Neural crest cell (in vitro differentiated cells): ENCODE data around the gene PIM1. TPM values are rescaled to one million over a fixed set of nuclear protein-coding genes. Genes with fewer than 3 reads are reported as not detected.
A peak's percentile ranks its signal among the peaks of the same experiment; 100 is the strongest.

Experiments
- DNase-seq: peaks from one replicate; pipeline ENCODE4 v3.0.0; 2021; ENCODE audit warnings: low read depth, mixed read lengths, low spot score
- H3K27ac Mint-ChIP-seq: one replicate; pipeline ENCODE4 v1.8.0; 2021; ENCODE audit warnings: mild to moderate bottlenecking, mixed read lengths; ENCODE audit not compliant: unreplicated experiment
- H3K27me3 Mint-ChIP-seq: 2 replicates; pipeline ENCODE4 v1.8.0; 2021; ENCODE audit warnings: low read depth, mild to moderate bottlenecking, mixed read lengths
- H3K36me3 Mint-ChIP-seq: 2 replicates; pipeline ENCODE4 v1.8.0; 2021; ENCODE audit warnings: low read depth, mild to moderate bottlenecking, mixed read lengths
- H3K4me1 Mint-ChIP-seq: 2 replicates; pipeline ENCODE4 v1.8.0; 2021; ENCODE audit warnings: mixed read lengths
- H3K4me3 Mint-ChIP-seq: one replicate; pipeline ENCODE4 v1.8.0; 2021; ENCODE audit warnings: mild to moderate bottlenecking, mixed read lengths
- H3K9me3 Mint-ChIP-seq: 2 replicates; pipeline ENCODE4 v1.8.0; 2021; ENCODE audit warnings: mixed read lengths
- total RNA-seq: library from RNA; stranded (reverse); gene quantifications from 2 replicates; pipeline ENCODE4 v1.2.1, GENCODE V29; 2021
- TF ChIP-seq, protein P1 (sequence below): fragments of 200-600 bp; sonication (generic); conservative IDR thresholded peaks from 2 replicates; pipeline ENCODE4 v1.5.0; 2021; ENCODE audit warnings: antibody characterized with exemption, mild to moderate bottlenecking

The PIM1 gene
- total RNA-seq, 1 donor from 2014 or later: 9.1 TPM

DNA sequence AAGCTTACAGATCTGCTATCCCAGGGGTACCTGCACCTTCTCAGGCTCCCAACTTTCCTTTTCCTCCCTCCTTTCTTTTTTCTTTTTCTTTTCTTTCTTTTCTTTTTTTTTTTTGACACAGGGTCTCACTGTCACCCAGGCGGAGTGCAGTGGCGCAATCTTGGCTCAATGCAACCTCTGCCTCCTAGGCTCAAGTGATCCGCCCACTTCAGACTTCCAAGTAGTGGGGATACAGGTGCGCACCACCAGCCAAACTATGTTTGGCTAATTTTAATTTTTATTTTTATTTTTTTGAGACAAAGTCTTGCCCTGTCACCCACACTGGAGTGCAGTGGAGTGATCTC lies 36.0 kb downstream of the PIM1 start:
- Mint-ChIP-seq H3K9me3 (no peaks in the 10 kb centered on the region), H3K4me1 (no peaks in the 10 kb centered on the region), H3K4me3 (no peak overlapping the region), H3K27ac (no peak overlapping the region), H3K36me3 (no peaks in the 10 kb centered on the region), H3K27me3 (peaks cover 2% of the 10 kb centered on the region)
- no peak for DNase-seq
- TF ChIP-seq, protein P1, sequence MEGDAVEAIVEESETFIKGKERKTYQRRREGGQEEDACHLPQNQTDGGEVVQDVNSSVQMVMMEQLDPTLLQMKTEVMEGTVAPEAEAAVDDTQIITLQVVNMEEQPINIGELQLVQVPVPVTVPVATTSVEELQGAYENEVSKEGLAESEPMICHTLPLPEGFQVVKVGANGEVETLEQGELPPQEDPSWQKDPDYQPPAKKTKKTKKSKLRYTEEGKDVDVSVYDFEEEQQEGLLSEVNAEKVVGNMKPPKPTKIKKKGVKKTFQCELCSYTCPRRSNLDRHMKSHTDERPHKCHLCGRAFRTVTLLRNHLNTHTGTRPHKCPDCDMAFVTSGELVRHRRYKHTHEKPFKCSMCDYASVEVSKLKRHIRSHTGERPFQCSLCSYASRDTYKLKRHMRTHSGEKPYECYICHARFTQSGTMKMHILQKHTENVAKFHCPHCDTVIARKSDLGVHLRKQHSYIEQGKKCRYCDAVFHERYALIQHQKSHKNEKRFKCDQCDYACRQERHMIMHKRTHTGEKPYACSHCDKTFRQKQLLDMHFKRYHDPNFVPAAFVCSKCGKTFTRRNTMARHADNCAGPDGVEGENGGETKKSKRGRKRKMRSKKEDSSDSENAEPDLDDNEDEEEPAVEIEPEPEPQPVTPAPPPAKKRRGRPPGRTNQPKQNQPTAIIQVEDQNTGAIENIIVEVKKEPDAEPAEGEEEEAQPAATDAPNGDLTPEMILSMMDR: no peak

- no peak for DNase-seq
- no peaks in the 10 kb centered on the region for H3K4me1 Mint-ChIP-seq
- peaks cover 2% of the 10 kb centered on the region for H3K27me3 Mint-ChIP-seq
- H3K27ac Mint-ChIP-seq: no peak overlapping the region
- no peaks in the 10 kb centered on the region for H3K36me3 Mint-ChIP-seq
- no peaks in the 10 kb centered on the region for H3K9me3 Mint-ChIP-seq
- no peak overlapping the region for H3K4me3 Mint-ChIP-seq
- TF ChIP-seq, protein P1: no peak
These were observed 36.7 kb downstream of the PIM1 start for GRCh38 chr6:37206622-37207021.

- H3K27me3 Mint-ChIP-seq: peaks cover 2% of the 10 kb centered on the region
- TF ChIP-seq, protein P1: peak; percentile 72
- no peak overlapping the region for H3K4me3 Mint-ChIP-seq
- H3K9me3 Mint-ChIP-seq: no peaks in the 10 kb centered on the region
- no peaks in the 10 kb centered on the region for H3K36me3 Mint-ChIP-seq
- H3K4me1 Mint-ChIP-seq: no peaks in the 10 kb centered on the region
- DNase-seq: peak; percentile 65
- peak overlapping the region; percentile 44 for H3K27ac Mint-ChIP-seq
These were observed 38.0 kb downstream of the PIM1 start for GRCh38 chr6:37207903-37208456.

GRCh38 chr6:37208793-37209192 lies 38.8 kb downstream of the PIM1 start:
- Mint-ChIP-seq H3K36me3 (no peaks in the 10 kb centered on the region), H3K27me3 (peaks cover 2% of the 10 kb centered on the region), H3K4me3 (no peak overlapping the region), H3K4me1 (no peaks in the 10 kb centered on the region), H3K9me3 (no peaks in the 10 kb centered on the region), H3K27ac (no peak overlapping the region)
- DNase-seq: no peak
- TF ChIP-seq, protein P1: no peak

DNA sequence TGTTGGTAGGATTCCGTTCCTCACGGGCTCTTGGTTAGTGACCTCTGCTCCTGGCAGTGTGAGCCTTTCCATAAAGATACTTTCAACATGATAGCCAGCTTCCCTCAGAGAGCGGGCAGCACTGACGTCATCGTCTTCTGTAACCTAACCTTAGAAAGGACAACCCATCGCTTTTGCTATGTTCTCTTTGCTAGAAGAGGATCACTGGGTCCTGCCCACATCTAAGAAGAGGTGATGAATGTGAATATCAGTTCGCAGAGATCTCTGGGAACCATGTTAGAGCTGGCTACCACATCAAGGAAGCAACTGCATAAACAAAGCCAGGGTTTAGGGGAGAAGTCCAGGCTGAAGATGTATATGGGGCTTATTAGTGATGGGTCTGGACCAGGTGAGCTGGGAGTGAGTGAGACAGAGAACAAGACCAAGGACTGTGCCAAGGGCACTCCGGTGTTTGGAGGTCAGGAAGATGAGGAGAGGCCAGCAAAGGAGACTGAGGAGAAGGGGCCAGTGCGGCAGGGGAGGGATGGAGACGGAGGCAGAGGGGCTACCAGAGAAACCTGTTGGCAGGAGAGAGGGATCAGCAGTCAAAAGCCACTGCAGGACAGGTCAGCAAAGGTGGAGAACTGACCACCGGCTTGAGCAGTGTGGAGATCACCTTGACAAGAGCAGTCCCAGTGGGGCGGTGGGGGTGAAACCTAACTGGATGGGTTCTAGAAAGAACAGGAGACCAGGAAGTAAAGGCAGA lies 39.7 kb downstream of the PIM1 start:
- TF ChIP-seq, protein P1: no peak
- H3K9me3 Mint-ChIP-seq: no peaks in the 10 kb centered on the region
- no peak for DNase-seq
- H3K27ac Mint-ChIP-seq: no peak overlapping the region
- H3K36me3 Mint-ChIP-seq: no peaks in the 10 kb centered on the region
- H3K4me1 Mint-ChIP-seq: no peaks in the 10 kb centered on the region
- peaks cover 2% of the 10 kb centered on the region for H3K27me3 Mint-ChIP-seq
- no peak overlapping the region for H3K4me3 Mint-ChIP-seq
